ENCODE results near the gene GNE. TPM values are rescaled to one million over a fixed set of nuclear protein-coding genes. Genes with fewer than 3 reads are reported as not detected.
"Not testable (repeated sequence)": the region's sequence is repeated elsewhere in the genome, so short reads cannot be mapped to it uniquely, and the experiment has no call there.

GNE gene
- total RNA-seq, 1 donor from 2014 or later = 23.9 TPM

GRCh38 chr9:36192196-36192595 lies 66.1 kb downstream of the GNE start:
- peak overlapping the region; percentile 71 for H3K4me3 ChIP-seq (ENCODE audit: low read depth, low read length)
- DNase-seq (ENCODE audit: low read depth) = no peak
- no peak for TF ChIP-seq CTCF (conservative IDR thresholded peaks at IDR 0.05; ENCODE audit: low read depth, low read length)

DNA sequence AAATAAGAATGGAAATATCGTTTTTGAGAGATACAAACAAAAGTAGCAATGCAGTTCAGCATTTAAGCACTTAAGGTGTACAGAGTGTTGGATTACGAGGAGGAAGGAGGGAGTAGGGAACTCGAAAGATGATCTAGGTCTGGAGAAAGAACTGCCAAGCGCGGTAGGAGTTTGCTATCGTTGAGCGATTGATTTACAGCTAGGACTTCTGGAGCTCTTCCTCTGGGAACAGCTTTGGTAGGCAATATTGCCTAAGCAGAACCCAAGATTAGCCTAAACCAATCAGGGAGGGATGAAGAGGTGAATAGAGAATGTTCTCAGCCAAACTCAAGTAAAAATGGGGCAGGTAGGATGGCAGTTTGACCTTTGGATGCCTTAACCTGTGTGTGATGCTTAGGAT lies 66.6 kb downstream of the GNE start:
- DNase-seq (ENCODE audit: low read depth) = no peak
- TF ChIP-seq CTCF (conservative IDR thresholded peaks at IDR 0.05; ENCODE audit: low read depth, low read length) = no peak
- peak overlapping the region; percentile 71 for H3K4me3 ChIP-seq (ENCODE audit: low read depth, low read length)

DNA sequence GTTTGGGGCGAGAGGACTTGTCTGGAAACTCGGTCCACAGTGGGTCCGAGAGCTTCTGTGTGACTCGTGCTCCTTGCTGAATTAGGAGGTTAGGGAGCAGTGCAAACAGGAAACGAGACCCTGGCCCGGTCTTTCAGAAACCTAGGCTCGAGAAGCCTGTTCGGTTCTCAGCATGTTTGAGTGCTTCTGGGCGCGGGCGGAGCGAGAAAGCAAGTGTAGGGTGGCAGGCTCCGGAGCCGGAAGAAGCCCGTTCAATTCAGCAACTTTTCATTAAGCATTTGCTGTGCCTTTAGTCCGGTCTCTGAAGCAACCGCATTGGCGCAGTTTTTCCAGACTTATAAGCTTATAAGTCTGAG lies 67.0 kb downstream of the GNE start:
- DNase-seq (ENCODE audit: low read depth) = no peak
- no peak for TF ChIP-seq CTCF (conservative IDR thresholded peaks at IDR 0.05; ENCODE audit: low read depth, low read length)
- peak overlapping the region; percentile 71 for H3K4me3 ChIP-seq (ENCODE audit: low read depth, low read length)

GRCh38 chr9:36190388-36191289 lies 67.6 kb downstream of the GNE start, which contains the start of gene CLTA:
Gene CLTA, plus strand, starts transcription at chr9:36190921. Its CDS starts 136 bp downstream, at chr9:36191057.
- TF ChIP-seq CTCF (conservative IDR thresholded peaks at IDR 0.05; ENCODE audit: low read depth, low read length) = peak; percentile 67
- H3K4me3 ChIP-seq (ENCODE audit: low read depth, low read length) = peak within 1 kb of the TSS; percentile 71
- DNase-seq (ENCODE audit: low read depth) = peak; percentile 94

DNA sequence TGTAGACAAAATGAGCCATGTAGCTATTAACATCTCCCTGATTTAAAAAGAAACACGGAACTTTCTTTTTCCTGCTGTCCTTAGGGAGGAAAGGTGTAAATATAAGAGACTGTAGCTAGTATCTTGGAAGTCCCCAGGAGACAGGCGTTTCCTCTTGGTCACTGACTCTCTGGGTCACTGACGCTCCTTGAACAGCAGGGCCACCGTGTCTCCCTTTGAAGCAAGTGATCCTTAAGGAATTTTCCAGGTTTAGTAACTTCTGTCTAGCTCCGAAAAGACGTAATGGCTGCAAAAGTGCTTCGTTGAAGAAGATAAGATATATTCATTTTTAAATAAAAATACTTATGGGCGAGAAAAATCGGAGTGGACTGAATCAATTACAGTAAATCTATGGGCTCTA lies 68.3 kb downstream of the GNE start:
- TF ChIP-seq CTCF (conservative IDR thresholded peaks at IDR 0.05; ENCODE audit: low read depth, low read length) = no peak
- H3K4me3 ChIP-seq (ENCODE audit: low read depth, low read length) = peak overlapping the region; percentile 71
- no peak for DNase-seq (ENCODE audit: low read depth)

GRCh38 chr9:36188212-36188611 lies 70.0 kb downstream of the GNE start:
- H3K4me3 ChIP-seq (ENCODE audit: low read depth, low read length) = no peak overlapping the region
- DNase-seq (ENCODE audit: low read depth) = no peak
- no peak for TF ChIP-seq CTCF (conservative IDR thresholded peaks at IDR 0.05; ENCODE audit: low read depth, low read length)

DNA sequence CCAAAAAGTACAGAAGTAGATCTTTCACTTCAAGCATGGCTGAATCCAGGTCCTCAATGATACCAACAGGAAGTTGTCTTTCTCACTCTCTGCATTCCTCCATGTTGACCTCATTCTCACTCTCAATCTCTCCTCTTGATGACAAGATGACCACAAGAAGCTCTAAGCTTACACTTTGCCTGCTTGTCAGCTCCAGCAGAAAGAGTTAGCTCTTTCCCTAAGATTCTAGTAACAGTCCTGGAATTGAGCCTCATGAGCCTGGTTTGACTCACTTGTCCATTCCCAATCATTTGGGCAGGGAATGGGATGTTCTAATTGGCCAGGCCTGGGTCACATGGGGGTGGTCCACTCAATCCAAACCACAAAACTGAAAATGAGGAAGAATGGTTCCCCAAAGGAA lies 70.8 kb downstream of the GNE start:
- DNase-seq (ENCODE audit: low read depth) = no peak
- no peak for TF ChIP-seq CTCF (conservative IDR thresholded peaks at IDR 0.05; ENCODE audit: low read depth, low read length)
- H3K4me3 ChIP-seq (ENCODE audit: low read depth, low read length) = no peak overlapping the region

DNA sequence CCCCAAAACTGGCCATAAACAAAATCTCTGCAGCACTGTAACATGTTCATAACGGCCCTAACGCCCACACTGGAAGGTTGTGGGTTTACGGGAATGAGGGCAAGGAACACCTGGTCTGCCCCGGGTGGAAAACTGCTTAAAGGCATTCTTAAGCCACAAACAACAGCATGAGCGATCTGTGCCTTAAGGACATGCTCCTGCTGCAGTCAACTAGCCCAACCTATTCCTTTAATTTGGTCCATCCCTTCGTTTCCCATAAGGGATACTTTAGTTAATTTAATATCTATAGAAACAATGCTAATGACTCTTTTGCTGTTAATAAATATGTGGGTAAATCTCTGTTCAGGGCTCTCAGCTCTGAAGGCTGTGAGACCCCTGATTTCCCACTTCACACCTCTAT lies 78.0 kb downstream of the GNE start:
- not testable (repeated sequence) for DNase-seq (ENCODE audit: low read depth); H3K4me3 ChIP-seq (ENCODE audit: low read depth, low read length)

All from epithelial cell of proximal tubule (primary cell).